NCI-H345 treated with DMSO at 0.1 percent for 48 hours (cell line): Measurements from ENCODE around the gene EEF1G.

ENCODE experiments used
- DNase-seq: peaks from one replicate; lab custom pipeline; 2025; ENCODE audit not compliant: unreplicated experiment; lab: John Stamatoyannopoulos, UW

The EEF1G gene

DNA sequence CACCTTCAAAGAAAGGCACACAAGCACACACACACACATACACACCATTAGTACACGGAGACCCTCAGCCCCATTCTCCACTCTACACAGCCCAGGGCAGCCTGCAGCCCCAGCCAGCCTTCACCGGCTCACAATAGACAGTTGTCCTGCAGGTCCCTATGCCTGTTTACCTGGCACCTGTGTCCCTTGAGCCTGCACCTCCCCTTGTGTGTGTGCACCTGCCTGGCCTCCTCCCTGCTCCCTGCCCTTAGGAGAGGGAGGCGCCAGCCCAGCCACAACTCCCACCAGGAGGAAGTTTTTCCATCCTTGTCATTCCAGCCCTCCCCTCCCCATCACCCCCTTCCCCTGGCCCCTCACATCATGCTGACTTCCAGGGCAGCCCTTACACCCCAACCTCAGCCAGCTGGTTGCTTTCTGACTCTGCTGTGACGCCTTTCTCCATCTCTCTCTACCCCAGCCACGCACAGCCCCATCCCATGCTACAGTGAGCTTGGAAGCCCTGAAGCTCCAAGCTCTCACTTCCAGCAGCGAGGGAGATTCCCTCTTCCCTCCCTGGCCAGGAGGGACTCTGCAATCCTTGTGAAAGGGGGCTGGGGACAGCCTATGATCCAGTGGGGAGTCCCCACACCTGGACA is 31.5 kb downstream of the EEF1G start:
- no peak for DNase-seq

DNA sequence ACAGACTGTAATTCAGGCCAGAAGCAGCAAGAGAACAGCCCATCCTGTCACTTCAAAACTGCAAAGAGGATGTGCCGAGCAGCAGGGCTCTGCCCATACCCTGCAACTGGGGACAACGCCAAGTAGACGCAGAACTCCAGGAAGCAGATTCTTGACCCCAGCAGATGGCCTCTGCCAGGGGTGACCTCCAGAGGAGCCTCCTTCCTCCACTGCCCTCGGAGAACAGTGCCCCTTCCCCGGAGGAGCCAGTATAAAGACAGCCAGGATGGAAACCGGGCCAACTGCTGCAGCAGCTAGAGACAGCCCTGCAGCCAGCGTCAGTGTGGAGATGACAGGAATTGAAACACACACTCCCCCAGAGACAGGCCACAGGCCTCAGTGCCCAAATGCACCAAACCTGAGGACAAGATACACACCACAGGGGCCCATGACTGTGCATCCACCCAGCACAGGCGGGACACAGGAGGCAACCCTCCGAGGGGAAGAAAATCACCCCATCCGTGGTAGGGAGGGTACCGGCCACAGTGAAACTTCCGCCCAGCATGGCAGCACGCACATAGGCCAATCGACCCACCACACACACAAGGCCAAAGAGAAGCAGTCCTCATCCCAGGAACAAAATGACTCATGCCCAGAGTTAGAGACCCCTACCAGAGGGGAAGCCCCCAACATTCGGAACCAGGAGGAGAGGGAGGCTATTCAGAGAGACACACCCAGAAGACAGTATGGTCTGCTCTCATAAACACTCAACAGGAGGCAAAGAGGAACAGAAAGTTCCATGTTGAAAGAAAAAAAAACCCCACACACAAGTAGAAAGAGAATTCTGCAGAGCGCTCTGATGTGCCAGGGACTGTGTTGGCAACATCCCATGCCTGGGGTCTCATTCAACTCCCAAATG is 32.6 kb downstream of the EEF1G start:
- no peak for DNase-seq

DNA sequence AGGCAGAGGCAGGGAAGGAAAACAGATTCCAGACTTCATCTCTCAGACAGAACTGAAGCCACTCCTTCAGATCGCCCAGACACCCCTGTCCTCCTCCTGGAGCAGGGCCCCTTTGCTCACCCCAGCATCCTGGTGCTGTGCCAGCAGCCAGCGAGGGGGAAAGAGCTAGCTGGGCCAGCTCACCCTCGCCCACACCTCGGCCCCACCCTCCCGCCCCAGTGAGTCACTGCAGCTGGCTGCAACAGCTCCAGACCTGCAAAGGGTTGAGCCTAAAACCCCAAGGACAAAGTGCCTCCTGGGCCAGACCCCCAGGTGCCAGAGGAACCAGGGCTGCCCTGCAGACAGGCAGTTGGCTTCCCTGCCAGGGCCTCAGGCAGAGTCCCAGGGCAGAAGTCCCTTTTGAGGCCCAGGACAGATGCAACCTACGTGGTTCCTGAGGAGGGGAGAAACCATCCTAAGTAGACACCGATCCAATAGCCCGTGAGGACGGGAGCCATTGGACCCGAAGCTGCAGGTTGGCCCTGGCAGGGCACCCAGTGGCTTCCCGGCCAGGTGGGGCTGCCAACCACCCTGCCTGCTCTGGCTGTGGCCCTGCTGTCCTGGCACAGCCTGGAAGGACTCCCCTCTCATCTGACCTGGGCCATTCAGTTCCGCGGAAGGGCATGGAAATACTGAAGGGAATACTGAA is 34.3 kb downstream of the EEF1G start:
- DNase-seq: no peak

DNA sequence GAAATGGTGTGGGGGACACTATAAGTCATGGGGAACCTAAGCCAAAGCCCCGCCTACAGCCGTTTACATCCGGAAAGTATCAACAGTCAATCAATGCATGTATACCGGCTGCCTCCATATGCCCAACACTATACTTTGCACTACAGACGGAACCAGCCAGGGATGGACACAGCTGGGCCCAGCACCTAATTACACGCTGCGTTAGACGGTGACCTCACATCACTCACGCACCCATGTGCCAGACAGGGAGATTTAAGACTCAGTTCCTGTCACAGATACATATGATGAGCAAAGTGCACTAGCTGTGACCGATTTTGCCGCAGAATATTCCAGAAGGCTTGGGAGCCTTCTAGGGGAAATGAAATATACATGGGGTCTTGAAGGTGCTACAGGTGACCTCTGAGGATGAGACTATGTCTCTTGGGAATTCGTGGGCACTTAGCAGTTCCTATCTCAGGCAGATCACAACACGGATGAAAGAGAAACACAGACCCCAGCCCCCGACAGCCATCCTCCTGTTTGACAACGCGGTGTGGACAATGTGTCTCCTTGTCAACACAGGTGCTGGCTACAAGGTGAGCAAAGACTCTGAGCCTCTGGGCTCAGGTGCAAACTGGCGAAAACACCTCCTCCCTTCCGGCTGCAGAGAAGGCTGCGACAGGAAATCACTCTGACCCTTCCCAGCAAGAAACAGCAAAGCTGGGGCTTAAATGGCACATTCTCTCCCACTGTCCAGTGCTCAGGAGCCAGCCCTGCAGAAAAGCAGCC is 35.0 kb downstream of the EEF1G start:
- DNase-seq: no peak

DNA sequence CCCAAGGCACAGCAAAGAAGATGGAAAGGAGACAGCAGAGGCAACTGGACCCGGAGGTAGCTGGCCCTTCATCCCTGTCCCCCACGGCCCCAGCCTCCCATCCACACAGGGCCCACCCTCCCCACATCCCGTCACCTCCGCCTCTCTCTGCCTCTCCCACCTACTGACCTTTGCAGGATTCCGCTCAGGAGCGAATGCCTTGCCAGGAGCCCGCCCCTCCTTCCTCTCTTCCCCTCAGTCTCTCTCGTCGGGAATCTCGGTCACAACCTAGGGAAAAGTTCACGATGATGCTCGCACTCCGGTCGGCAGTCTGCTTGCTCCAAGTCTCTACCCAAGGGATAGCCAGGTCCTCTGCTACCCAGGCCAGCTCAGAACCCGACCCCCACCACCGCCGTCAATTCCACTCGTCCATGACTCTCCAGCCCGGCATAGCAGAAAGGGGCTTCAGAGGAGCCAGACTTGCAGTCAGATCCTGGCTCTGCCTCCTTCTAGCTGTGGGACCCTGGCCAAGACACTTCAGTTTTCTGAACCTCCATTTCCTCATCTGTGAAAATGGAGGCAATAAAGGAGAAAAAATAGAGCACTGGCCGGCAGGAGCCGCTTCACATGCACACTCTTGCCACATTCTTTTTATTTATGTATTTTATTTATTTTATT is 37.3 kb downstream of the EEF1G start:
- DNase-seq: no peak

DNA sequence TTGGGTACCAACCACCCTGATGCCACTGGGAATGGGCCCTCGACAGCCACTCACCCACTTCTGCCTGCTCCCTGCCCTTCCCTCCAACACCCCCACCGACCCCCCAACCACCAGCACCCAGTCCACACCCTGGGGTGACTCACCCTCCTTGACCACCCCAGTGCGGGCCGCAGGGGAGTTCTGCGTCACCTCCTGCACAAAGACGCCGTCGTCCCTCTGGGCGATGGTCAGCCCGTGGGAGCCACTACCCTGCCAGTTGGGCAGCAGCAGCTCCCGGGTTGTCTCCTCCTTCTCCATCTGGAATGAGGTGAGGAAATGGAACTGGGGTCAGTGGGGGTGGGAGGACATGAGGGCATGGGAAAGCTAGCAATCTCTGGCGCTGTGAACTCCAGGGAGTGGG is 37.9 kb downstream of the EEF1G start:
- no peak for DNase-seq

DNA sequence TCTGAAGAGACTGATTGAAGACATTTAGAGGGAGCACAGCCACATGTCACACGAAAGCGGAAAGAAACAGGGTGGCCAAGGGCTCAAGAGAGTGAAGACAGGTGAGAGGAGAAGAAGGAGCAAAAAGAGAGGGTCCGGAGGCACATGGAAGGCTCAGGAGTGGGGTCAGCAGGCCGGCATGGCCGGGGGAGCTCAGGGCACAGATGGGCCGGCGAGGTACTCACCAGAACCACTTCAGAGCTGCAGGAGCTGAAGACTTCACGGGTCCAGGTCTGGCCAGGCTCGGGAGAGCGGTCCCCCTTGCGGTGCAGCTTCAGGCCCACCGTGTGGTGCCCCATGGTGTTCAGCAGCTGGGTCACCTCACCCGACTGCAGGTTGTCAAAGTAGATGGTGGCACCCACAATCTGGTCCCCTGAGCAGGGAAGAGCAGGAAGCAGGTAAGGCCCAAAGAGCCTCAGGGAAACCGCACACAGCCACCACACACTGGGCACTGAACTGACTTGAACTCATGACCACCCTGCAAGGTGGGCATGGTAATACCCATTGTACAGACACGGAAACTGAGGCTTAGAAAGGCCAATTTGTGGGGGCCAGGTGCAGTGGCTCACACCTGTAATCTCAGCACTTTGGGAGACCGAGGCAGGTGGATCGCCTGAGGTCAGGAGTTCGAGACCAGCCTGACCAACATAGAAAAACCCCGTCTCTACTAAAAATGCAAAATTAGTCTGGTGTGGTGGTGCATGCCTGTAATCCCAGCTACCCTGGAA is 38.7 kb downstream of the EEF1G start:
- DNase-seq: no peak

DNA sequence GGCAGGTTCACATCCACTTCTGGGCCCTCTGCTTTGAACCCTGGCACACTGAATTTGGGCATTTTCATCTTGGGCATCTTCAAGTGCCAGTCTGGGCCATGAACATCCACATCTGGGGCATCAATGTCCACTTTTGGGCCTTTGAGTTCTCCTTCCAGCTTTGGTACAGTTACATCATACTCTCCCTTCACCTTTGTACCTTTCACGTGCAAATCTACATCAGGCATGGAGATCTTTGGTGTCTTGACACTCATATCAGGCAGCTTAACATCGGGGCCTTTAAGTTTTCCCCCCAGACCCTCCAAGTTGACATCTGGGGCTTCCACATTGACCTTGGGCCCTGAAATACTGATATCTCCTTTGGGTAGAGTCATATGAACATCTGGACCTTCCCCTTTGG is 41.6 kb downstream of the EEF1G start:
- DNase-seq: no peak

DNA sequence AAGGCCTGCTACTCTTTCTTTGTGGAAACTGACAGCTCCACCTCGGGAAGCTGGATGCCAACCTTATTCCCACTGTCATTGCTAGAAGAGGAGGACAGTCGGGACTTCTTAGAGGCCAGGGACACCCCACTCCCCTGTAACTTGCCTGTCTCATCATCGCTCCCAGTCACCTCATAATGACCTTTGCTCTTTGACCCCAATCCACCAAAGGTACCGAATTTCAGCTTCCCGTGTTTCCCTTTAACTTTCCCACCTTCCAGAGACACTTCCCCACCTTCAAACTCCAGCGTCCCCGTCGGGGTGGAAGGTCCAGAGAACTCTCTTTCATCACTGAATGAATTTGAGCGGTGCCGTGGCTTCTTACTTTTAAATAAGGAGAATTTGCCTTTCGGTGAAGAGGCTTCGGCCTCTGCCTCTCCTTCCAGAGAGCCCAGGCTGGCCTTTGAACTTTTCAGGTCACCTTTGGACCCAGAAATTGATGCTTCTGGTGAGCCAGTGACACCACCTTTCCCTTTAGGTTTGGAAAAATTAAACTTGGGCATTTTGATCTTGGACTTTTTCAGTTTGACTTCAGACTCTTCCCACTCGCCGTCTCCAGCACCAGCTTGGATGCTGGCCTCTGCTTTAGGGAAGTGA is 56.8 kb downstream of the EEF1G start:
- no peak for DNase-seq

DNA sequence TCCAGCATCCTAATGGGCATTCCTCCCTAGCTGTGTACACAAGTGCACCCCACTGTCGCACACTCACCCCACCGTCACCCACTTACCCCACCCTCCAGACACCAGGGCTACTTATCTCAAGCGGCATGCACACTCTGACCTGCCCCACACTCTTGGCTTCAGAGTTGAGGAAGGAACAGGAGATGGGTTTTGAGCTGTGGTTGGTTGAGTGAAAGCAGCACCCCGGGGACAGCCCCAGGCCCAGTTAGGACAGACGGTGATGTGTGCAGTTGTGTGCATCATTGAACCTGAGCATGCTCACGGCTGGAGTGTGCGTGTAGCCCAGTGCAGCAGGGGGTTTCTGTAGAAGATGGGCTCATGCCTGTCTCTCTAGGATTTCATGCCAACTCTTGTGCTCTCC is 59.5 kb downstream of the EEF1G start:
- no peak for DNase-seq

DNA sequence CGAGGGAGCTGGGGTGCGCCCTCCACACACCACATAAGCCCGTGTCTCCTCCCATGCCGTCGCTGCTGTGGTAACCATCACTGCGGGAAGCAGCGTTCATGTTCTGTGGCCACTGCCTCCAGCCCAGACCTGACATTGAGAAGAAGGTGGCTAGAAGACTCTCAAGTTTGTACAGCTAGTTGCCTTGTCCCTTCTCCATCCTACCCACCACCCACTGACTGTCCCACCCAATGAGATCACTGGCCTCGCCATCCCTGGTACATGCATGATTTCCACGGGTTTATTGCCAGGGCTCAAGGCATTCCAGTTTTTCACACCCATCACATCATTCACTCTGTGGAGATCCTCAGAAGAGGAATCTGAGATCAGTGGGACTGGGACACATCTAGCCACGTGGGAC is 60.1 kb downstream of the EEF1G start:
- no peak for DNase-seq

DNA sequence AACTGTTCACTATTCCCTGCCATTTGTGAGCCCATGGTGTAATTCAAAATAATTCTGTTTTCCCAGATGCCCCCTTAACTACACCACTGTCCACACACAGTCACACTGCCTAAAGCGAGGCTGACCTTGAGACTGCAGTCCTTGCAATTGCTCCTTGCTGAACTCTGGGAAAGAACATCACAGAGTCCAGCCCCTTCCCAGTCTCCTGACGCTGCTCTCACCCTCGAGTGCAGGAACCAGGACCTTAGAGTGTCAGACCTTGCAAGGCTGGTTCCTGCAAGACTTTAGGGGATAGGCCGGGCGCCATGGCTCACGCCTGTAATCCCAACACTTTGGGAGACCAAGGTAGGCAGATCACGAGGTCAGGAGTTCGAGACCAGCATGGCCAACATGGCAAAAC is 60.7 kb downstream of the EEF1G start:
- DNase-seq: no peak
